ENCODE results near the gene GPR161.

The GPR161 gene

GRCh38 chr1:168112673-168113305 lies 23.9 kb downstream of the GPR161 start:
- DNase-seq (ENCODE audit: extremely low read depth in 1 of 2, low read depth in 1 of 2) = no peak

DNA sequence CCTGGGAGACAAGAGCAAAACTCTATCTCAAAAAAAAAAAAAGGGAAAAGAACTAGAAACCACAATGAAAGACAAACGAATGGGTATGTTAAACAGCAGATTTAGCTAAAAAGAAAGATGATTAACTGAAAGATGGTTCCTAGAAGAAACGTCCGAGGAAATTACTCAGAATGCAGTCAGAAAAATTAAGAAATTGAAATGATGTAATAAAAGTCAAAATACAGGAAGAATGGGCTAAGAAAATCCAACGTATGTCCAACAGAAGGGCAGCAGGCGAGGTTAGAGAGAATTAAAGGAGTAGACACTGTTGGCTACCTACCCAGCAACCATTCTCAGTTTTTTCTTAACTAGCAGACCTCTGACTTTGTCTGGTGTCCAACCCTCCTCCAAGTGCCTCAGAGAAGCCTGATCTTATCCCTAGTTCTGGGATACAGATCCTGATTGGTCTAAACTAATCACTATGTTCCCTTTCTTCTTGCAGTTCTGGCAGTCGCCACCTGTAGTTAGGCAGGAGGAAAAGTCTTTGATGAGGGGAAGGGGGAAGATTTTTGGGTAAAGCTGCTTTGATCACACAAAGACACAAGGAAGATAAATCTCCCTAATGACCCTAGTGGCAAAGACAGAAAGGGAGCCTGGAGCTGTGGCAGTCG lies 25.7 kb downstream of the GPR161 start:
- no peak for DNase-seq (ENCODE audit: extremely low read depth in 1 of 2, low read depth in 1 of 2)

- no peak for DNase-seq (ENCODE audit: extremely low read depth in 1 of 2, low read depth in 1 of 2)
Measured at GRCh38 chr1:168106274-168106673, 30.5 kb downstream of the GPR161 start.

DNA sequence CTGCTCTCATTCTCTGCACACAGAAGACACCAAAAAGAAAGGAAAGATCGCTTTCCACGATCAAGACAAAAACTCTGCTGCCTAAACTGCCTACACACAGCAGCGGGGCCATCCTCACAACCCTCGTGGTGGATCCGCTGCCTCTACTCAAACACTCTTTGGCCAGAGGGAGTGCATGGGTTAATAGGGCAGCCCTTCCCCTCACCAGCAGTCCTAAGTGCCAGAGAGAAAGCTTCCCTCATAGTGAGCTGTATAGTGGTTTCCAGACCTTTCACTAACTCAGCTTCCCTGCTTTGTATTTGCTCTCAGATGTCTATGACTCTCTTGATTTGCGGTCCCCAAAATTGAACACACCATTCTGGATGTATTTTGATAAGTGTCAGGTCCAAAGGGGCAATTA lies 30.9 kb downstream of the GPR161 start:
- no peak for DNase-seq (ENCODE audit: extremely low read depth in 1 of 2, low read depth in 1 of 2)

DNA sequence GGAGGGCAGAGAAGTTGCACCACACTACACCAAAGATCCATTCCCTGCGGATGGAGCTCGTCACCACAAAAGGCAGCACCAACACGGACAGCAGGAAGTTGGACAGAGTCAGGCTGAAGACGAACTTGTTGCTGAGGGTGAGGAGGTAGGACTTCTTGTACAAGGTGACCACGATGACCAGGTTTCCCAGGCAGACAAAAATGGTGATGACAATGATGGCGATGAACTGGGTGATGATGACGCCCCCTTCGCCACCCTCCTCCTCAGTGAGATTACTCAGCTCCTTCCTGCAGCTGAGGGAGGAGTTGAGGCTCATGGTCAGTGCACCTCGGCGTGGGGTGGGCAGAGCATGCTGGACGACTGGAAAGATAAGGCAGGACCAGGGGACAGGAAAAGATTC lies 32.2 kb downstream of the GPR161 start:
- no peak for DNase-seq (ENCODE audit: extremely low read depth in 1 of 2, low read depth in 1 of 2)

GRCh38 chr1:168102487-168102886 lies 34.2 kb downstream of the GPR161 start:
- no peak for DNase-seq (ENCODE audit: extremely low read depth in 1 of 2, low read depth in 1 of 2)

GRCh38 chr1:168101336-168101735 lies 35.4 kb downstream of the GPR161 start:
- DNase-seq (ENCODE audit: extremely low read depth in 1 of 2, low read depth in 1 of 2) = no peak

DNA sequence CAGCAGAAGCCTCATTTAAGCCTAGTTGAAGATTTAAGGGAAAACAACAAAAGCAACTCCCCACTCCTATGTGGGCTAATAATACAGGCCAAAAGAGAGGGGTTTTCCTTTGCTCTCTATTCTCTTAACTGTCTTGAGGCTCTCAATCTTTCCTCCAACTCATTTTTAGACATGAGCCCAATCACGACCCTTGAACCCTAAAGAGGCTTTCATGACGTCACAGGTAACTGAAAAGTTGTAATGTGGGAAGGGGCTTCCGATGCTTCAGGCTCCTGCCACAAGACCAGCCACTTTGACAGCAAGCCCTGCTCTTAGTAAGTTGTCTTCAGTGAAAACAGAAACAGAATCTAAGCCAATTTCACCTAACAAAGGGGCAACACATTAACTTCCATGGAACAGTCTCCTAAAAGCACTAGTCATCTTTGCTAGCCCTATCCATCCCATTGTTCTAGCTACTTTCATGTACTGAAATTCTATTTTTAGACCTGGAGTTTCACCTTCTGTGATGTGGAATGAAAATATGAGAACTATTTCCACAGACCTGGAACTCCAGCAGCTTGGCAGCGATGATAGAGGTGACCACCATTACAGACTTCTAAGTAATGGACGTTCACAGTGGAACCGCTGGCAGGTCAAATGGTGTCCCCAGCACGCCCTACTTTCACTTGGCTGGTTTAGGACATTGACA lies 36.3 kb downstream of the GPR161 start:
- DNase-seq (ENCODE audit: extremely low read depth in 1 of 2, low read depth in 1 of 2) = no peak

- DNase-seq (ENCODE audit: extremely low read depth in 1 of 2, low read depth in 1 of 2) = no peak
Measured at GRCh38 chr1:168099337-168099801, 37.4 kb downstream of the GPR161 start.

DNA sequence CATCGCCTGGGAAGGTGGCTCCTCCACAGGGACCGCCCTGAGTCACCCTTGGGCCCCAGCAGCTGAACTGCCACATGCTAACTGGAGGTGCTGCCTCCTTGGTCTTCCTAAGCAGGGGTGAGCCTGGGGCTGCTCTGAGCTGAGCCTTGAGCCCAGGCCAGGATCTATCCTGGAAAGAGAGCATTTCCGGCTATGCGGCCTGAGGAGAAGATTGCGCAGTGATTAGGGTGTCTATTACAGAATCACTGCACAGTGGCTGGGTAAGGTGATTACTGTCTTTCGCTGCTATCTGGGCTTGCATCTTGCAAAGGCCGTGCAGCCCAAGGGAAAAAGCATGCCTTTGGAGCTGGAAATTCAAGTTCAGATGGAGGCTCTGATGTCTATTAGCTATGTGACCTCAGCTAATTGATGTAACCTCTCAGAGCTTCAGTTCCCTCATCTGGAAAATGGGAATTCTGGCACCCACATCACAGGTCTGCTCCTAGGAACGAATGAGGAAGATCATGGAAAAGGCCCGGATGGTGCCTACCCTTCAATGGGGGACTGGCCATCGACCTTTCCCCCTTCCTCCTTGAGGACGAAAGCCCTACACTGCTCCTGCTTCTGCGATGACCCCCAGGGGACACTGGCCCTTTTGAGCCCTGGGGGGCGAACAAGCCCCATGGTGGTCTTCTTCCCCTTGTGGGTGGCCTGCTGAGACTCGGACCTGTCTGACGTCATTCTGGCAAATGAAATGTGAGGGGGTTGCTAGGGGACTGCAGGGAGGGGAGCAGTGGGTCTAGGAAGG lies 38.0 kb downstream of the GPR161 start:
- no peak for DNase-seq (ENCODE audit: extremely low read depth in 1 of 2, low read depth in 1 of 2)

DNA sequence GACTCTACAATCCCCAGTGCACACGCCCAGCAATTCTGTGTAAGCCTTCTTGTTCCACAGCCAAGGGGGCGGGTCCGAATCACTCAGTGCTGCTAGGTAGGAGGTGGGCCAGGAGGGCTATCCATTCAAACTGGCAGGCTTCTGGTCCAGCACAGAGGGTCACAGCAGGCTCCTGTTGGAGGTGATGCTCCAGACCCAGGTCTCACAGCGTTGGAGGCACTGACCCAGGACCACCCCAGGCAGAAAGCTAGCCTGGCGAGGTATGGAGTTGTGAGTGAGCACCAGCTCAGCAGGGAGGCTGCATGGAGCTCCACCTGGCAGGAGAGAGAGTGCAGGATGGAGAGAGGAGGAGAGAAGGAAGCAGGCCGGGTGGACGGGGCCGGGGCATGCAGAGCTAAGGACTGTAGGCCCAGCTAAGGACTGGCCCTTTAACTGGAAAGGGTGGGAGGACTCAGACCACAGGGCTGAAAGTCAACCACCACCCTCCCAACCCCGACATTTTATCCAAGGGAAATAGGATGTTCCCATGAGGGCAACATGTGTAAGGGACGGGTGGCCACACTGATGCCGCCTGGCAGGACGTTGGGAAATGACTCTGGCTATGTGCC lies 38.7 kb downstream of the GPR161 start:
- no peak for DNase-seq (ENCODE audit: extremely low read depth in 1 of 2, low read depth in 1 of 2)

DNA sequence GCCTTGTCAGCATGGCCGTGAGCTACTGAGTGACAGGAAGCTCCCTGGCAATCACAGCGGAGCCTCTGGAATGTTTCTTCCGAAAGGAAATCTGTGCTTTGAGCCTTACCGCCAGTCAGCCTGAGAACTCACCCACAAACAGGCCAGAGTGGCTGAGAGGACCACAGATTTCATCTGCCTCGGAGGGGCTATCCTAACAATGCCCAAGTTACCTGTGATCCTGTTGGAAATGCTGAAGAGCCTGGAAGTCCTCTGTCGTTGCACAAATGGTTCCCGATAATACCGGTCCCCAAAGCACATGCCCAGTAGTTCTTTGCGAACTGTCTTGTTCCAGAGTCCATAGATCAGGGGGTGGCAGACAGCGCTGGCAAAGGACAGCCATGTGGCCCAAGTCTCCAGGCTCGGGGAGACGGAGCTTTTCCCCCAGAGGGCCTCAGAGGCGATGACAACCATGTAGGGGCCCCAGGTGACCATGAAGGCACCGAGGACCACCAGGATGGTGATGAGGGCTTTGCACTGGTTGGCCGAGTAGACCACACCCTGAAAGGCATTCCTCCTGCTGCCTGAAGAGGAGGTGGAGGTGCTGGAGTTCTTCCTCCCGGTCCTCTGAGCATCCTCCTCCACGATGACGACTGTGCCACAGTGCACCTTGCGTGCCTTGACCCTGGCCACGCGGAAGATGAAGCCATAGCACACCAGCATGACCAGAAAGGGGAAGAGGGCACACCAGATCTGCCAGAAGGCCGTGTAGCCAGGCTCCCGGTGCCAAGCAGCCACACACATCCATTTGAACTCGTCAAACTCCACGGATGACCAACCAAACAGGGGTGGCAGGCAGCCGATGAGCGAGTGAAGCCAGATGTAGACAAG lies 40.2 kb downstream of the GPR161 start:
- DNase-seq (ENCODE audit: extremely low read depth in 1 of 2, low read depth in 1 of 2) = no peak

- DNase-seq (ENCODE audit: extremely low read depth in 1 of 2, low read depth in 1 of 2) = no peak
Measured at GRCh38 chr1:168095476-168095875, 41.3 kb downstream of the GPR161 start.

GRCh38 chr1:168093616-168094015 lies 43.1 kb downstream of the GPR161 start:
- DNase-seq (ENCODE audit: extremely low read depth in 1 of 2, low read depth in 1 of 2) = no peak

DNA sequence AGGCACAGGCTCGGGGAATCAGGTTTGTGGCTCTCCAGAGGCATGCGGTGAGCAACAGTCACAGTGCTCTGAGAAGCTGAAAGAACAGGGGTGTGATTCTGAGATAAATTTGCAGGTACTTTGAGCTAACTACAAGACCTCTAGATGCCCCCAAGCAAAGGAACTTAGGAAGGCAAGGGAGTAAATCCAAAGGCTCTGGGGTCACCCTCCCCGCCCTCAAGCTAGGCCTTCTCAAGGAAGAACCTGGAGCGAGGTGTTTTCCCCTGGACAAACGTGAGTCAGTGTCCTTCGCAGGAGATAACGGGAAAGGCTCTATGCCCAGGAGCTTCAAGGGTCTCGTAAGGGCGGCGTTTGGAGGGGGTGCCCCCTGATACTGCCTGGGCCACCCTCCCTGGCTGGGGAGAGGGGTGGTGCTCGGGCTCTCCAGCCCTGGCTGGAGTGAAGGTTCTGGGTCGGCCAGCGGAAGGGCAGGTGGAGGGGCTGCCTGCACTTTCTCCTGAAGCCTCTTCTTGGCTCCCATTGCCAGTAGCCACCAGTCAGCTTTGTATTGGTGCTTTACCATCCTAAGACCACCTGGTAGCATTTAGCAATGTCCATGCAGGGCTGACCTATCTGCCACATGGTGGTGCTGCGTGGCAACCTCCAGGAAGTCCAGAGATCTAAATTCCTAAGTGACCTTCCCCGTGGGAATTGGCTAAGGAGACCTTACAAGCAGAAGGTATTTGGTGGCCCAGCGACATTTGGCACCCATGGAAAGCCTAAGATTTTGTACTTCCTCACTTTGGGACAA lies 44.0 kb downstream of the GPR161 start:
- DNase-seq (ENCODE audit: extremely low read depth in 1 of 2, low read depth in 1 of 2) = no peak

GRCh38 chr1:168091720-168092550 lies 44.8 kb downstream of the GPR161 start:
- no peak for DNase-seq (ENCODE audit: extremely low read depth in 1 of 2, low read depth in 1 of 2)

- DNase-seq (ENCODE audit: extremely low read depth in 1 of 2, low read depth in 1 of 2) = no peak
Measured at GRCh38 chr1:168091063-168091462, 45.7 kb downstream of the GPR161 start.

- DNase-seq (ENCODE audit: extremely low read depth in 1 of 2, low read depth in 1 of 2) = no peak
Measured at GRCh38 chr1:168090395-168090794, 46.3 kb downstream of the GPR161 start.
